ENCODE data around the gene PCDHGA5.

The PCDHGA5 gene

GRCh38 chr5:141360685-141361084 is 3.3 kb upstream of the PCDHGA5 start:
- Histone ChIP-seq H3K27me3 (no peaks in the 10 kb centered on the region), H3K4me3 (ENCODE audit: low read depth, low read length) (no peak overlapping the region), H3K36me3 (peaks cover 56% of the 10 kb centered on the region), H3K4me1 (no peaks in the 10 kb centered on the region), H3K9me3 (peaks cover 7% of the 10 kb centered on the region)
- no peak for DNase-seq
- TF ChIP-seq, protein P1, sequence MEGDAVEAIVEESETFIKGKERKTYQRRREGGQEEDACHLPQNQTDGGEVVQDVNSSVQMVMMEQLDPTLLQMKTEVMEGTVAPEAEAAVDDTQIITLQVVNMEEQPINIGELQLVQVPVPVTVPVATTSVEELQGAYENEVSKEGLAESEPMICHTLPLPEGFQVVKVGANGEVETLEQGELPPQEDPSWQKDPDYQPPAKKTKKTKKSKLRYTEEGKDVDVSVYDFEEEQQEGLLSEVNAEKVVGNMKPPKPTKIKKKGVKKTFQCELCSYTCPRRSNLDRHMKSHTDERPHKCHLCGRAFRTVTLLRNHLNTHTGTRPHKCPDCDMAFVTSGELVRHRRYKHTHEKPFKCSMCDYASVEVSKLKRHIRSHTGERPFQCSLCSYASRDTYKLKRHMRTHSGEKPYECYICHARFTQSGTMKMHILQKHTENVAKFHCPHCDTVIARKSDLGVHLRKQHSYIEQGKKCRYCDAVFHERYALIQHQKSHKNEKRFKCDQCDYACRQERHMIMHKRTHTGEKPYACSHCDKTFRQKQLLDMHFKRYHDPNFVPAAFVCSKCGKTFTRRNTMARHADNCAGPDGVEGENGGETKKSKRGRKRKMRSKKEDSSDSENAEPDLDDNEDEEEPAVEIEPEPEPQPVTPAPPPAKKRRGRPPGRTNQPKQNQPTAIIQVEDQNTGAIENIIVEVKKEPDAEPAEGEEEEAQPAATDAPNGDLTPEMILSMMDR (IDR thresholded peaks at IDR 0.05; ENCODE audit: low read depth, low read length), result no peak

- H3K9me3 ChIP-seq, result peaks cover 5% of the 10 kb centered on the region
- H3K36me3 ChIP-seq, result peaks cover 44% of the 10 kb centered on the region
- no peak for DNase-seq
- no peak overlapping the region for H3K4me3 ChIP-seq (ENCODE audit: low read depth, low read length)
- TF ChIP-seq, protein P1 (IDR thresholded peaks at IDR 0.05; ENCODE audit: low read depth, low read length), result no peak
- no peaks in the 10 kb centered on the region for H3K4me1 ChIP-seq
- H3K27me3 ChIP-seq, result no peaks in the 10 kb centered on the region
Observed at GRCh38 chr5:141362719-141363118, 1.2 kb upstream of the PCDHGA5 start.

- TF ChIP-seq, protein P1 (IDR thresholded peaks at IDR 0.05; ENCODE audit: low read depth, low read length), result no peak
- Histone ChIP-seq H3K4me3 (ENCODE audit: low read depth, low read length) (no peak overlapping the region), H3K9me3 (no peaks in the 10 kb centered on the region; the same call in 1 of the 2 replicates), H3K36me3 (peaks cover 41% of the 10 kb centered on the region), H3K27me3 (no peaks in the 10 kb centered on the region), H3K4me1 (no peaks in the 10 kb centered on the region)
- no peak for DNase-seq
Observed at GRCh38 chr5:141366016-141366896, 2.3 kb downstream of the PCDHGA5 start.

DNA sequence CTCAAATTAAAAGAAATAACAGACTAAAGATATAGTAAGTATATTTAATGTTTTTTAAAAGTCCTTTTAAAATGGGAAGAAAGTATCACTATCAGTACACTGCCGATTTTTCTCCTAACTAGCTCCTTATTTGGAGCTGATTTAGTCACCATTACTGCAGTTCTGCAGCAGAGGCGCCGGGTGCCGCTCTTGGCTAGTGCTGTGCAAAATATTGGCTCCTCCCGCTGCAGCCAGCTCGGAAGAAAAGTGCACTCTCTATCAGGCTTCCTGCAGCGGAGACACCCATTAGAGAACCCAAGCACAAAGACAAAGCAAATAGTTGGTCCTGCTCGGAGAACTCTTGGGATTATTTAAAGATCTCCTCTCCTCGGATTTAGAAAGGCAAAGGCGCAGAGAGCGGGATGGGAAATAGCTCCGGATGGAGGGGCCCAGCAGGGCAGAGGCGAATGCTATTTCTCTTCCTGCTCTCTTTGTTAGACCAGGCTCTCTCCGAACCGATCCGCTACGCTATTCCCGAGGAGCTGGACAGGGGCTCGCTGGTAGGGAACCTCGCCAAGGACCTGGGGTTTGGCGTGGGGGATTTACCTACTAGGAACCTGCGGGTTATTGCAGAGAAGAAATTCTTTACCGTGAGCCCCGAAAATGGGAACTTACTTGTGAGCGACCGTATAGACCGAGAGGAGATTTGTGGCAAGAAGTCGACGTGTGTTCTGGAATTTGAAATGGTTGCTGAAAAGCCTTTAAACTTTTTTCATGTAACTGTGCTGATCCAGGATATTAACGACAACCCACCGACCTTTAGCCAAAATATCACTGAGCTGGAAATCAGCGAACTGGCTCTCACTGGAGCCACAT is 6.3 kb downstream of the PCDHGA5 start, which contains the start of gene PCDHGB3:
Gene PCDHGB3, plus strand, starts transcription at position 249 of the 855 bp plus-strand sequence. Its CDS starts 153 bp downstream, at position 402.
- TF ChIP-seq, protein P1 (IDR thresholded peaks at IDR 0.05; ENCODE audit: low read depth, low read length), result no peak
- peaks cover 2% of the 10 kb centered on the region; the same call in 1 of the 2 replicates for H3K9me3 ChIP-seq
- DNase-seq, result no peak
- H3K27me3 ChIP-seq, result no peaks in the 10 kb centered on the region
- H3K36me3 ChIP-seq, result peaks cover 37% of the 10 kb centered on the region
- H3K4me3 ChIP-seq (ENCODE audit: low read depth, low read length), result no peak within 1 kb of the TSS
- H3K4me1 ChIP-seq, result no peaks in the 10 kb centered on the region

- Histone ChIP-seq H3K27me3 (no peaks in the 10 kb centered on the region), H3K36me3 (peaks cover 29% of the 10 kb centered on the region)
Observed at GRCh38 chr5:141371572-141372475, 7.9 kb downstream of the PCDHGA5 start.

More at GRCh38 chr5:141371572-141372475, 7.9 kb downstream of the PCDHGA5 start:
- no peaks in the 10 kb centered on the region for H3K4me1 ChIP-seq
- no peak overlapping the region for H3K4me3 ChIP-seq (ENCODE audit: low read depth, low read length)
- no peak for DNase-seq
- peaks cover 2% of the 10 kb centered on the region; the same call in 1 of the 2 replicates for H3K9me3 ChIP-seq
- TF ChIP-seq, protein P1 (IDR thresholded peaks at IDR 0.05; ENCODE audit: low read depth, low read length), result no peak

Data from BE2C (cell line).